Stimulated activated CD8-positive, alpha-beta memory T cell treated with anti-CD3 and anti-CD28 coated beads, Interleukin-7, amount 100 ng/mL, for 48 hours (primary cell): ENCODE measurements around the gene C16orf78.

Experiments used
- DNase-seq, 2 donors: peaks; one replicate each; pipeline ENCODE4 v3.0.0-alpha.2; 2020; ENCODE audit warnings: low read depth in 1 of 2; ENCODE audit errors: extremely low read depth in 1 of 2

C16orf78 gene

DNA sequence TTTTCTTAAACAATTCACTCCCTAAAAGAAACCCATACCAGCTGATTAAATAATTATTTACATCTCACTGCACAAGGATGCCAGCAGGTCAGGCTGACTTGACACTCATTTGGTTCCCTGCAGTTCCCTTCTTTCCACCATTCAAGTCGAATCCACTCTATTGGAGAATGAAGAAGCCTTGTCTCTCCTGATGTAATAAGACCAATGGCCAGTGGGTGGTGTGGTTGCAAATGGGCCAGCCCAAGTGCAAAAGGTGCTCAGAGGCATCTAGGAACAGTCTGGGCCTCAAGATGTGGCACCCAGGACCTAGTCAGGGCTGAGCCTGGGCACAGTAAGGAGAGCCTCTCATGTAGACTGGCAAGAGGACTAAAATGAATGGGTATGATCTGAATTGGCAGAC, 9.3 kb downstream of the C16orf78 start:
- no peak for DNase-seq

DNA sequence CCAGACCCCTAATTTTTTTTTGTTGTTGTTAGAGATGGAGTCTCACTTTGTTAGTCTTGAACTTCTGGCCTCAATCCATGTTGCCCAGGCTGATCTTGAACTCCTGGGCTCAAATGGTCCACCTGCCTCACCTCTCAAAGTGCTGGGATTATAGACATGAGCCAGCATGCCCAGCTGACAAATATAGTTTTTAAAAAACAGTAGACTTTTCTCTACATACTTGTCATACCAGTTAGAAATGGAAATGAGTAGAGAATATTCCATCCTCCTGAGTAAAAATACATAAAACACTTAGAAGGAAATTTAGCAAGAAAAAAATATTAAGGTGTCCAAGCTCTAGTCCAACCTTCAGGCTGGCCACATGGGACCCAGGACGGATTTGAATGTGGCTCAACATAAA, 21.4 kb downstream of the C16orf78 start:
- no peak for DNase-seq

DNA sequence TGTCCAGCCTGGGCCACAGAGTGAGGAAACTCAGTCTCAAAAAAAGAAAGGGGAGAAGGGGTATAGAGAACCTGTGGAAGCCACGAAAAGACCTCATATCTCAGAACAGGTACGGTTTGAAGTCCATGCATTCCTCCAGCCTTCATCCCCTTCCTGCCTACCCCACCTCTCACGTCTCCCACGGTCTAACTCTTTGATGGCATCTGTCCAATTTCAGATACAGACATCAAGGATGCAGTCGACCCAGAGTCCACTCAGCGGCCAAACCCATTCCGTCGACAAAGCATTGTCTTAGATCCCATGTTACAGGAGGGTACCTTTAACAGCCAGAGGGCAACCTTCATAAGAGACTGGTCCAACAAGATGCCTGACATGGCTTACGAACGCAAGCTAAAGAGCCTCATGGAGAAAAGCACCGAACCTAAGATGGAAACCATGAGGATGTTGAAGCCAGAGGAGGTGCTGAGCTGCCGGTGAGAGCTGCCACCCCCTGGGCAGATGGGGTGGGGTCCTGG, 22.7 kb downstream of the C16orf78 start:
- no peak for DNase-seq

DNA sequence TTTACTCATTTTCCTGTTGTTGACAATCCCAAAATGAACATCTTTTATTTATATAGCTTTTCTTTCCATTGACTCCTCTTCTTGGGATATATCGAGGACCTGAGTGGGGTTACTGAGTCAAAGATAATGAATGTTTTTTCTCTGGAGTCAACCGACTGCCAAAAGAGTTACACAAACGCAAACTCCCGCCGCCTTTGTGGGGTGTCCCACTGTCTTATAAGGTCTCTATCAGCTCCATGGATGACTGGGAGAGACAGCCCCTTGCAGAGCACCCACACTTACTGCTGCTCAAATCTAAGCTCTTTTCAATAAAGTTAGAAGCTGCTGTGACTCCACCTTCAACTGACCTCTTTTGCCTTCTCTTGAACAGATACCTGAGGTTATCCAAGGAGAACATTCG, 25.2 kb downstream of the C16orf78 start:
- DNase-seq: no peak

DNA sequence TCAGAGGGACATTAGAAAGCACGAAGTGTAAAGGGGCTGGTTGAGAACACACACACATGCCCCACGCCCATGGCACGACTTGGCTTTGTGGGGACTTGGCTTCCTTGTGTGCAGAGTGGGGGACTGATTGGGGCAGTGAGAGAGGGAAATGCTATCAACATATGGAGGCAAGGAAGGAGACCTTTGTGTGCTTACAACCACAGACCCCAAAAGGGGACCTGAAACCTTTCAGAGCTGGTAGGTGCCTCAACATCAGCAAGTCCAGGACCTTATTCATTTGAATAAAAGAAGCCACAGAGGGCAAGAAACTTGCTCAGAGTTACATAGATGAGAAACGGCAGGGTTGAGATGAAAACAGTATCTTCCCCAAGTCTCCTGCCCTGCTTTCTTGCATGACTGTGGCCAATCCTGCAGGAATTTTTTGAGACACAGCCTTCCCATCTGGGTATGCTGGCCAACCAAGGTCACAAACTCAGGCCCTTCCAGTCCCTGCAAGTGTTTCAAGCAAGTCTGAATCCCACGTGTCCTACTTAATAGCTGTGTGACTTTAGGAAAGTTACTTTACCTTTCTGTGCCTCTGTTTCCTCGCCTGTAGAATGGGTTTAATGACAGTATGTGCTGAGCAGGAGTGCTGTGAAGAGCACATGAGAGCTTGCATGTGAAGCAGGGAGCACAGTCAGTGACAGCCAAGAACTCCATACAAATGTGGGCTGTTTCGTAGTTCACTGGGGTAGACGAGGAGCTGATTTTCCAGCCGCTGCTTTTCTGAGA, 26.2 kb downstream of the C16orf78 start:
- no peak for DNase-seq

DNA sequence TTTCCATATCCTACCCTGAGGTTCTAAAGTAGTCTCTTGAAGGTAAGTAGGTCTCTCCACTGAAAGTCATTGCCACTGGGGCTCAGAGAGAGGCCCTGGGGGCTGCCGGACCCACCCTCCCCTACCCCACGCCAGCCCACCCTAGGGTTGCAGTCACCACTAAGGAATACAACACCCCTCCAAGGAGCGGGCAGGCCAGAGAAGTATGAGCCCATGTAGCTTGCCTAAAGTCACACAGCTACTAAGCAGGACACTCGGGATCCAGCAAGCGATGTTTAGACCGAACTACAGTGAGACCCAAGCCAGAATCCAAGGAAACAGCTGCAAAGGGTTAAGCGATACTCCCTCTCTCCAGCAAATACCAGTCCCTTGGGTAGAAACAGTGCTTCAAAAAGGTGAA, 27.0 kb downstream of the C16orf78 start:
- DNase-seq: no peak

DNA sequence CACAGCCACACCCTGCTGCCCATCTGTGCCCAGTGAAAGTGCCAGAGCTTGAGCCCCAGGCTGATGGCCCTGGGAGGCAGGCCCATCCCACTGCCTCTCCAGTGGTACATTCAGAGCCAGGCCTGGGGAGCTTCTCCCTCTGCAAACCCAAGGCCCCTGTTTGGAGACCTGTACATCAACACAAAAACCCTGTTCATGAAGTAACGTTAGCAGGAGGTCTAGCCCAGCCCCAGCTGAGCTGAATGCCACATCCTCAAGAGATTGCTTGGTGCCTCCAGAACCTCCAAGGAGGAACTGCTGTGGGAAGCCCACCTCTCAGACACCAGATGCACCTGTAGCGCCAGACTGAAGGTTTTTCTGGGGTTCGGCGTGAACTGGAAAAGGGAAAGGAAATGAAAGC, 31.5 kb downstream of the C16orf78 start:
- DNase-seq: no peak

DNA sequence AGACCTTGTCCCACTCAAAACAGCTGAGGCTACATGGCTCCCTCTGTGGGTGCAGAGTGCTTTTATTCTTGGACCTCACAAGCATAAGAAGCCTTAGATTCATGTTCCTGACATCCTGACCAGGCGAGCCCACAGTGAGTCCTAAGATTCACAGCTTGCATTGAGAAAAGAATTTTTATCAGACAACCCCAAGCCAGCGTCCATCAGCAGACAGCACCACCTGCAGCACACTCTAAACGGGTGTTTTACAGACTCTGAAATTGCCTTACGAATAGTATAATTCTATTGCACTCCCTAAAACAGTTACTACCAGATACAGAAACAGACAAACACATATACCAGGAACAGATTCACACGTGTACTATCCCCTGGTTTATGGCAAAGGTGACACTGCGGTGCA, 31.9 kb downstream of the C16orf78 start:
- no peak for DNase-seq

DNA sequence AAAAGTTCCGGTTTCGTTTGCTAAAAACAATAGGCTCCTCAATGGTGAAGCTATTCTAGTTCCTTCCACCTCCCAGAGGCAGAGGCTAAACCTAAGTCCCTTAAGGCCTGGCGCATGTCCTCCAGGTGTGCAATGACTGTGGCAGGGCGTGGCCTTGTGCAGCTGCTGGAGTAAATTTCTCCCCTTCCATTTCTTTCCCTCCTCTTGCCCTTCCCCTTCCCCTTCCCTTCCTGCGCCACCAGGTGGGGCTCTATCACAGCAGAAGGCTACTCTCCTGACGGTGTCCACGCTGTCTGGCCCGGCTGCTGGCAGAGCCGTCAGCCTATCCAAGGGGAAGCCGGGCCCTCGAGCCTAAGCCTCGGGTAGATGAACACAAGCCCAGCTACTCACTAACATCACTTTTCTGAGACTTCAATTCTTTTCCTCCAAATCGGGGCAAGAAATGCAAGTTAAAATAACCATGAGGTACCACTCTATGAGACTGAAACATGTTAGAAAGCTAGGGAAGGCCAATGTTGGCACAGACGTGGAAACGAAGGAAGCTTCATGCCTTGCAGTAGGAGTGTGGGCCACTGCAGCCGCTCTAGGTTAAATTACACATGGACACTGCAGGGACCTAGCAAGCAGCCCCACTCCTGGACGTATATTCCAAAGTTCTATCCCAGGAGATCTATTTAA, 34.4 kb downstream of the C16orf78 start:
- peak; percentile 33 to 43 for DNase-seq

DNA sequence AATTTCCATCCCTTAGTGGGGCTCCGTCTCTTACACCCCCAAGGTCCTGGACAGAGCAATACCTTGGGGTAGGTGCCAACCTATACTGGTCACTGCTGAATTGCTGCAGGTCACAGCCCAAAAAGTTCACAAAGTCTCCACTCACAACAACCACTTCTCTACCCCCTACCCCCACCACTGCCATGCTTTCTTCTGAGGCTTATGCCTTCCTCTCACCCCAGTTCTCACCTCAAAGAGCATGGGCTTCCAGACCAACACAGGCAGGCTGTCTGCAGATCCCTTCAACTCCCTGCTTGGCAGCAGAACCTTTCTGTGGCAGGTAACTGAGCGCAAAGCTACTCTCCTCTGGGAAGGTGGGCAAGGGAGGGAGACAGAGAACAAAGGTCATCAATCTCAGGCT, 35.5 kb downstream of the C16orf78 start:
- DNase-seq: no peak

DNA sequence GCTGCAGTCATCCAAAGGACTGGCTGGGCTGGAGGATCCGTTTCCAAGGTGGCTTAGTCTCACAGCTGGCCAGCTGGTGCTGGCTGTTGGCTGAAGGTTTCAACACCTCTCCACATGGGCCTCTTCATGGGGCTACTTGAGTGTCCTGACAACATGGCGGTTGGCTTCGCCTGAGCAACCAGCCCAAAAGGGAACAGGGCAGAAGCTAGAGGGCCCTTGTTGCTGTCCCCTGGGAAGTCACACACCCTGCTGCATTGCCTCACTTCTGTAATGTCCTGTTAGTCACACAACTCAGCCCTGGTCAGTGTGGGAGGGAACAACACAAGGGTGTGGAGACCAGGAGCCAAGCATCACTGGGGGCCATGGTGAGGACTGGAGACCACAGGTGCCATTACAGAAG, 36.6 kb downstream of the C16orf78 start:
- no peak for DNase-seq

DNA sequence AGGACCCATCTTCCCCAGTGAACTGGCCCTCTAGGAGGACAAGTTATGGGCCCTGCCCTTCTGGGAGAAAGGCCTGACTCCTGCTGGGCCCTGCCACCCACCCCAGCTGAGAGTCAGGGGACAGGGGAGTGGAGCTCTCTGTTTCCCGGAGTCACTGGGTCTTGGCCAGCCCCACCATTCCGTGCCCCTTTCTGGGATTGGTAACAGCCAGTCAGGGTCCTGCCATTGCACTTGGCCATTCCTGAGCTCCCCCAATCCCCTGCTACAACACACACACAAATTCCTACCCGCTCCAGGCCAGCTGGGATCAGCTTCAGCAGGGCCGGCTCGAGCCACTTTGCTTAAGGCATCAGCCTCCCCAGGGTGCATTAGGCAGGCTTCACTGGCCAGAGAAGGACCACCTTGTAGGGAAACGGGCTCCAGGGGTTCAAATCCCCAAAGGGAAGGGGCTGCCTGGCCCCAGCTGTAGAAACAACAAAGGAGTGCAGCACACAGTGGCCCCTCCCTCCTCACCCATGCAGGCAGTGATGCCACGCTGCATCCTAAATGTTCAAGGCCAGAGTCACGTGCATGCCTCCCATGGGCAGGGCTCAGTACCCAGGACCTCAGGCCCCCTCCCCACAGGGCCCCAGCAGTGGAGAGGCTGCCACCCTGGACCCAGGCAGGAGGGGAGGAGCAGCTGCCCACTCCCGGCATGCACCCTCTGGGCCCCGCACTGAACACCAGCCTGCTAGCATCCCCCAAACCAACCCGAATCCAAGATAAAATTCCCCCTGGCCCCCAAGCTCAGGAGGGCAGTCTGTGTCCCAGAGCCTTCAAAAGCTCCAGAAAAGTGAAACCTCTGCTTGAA, 37.7 kb downstream of the C16orf78 start:
- DNase-seq: no peak

DNA sequence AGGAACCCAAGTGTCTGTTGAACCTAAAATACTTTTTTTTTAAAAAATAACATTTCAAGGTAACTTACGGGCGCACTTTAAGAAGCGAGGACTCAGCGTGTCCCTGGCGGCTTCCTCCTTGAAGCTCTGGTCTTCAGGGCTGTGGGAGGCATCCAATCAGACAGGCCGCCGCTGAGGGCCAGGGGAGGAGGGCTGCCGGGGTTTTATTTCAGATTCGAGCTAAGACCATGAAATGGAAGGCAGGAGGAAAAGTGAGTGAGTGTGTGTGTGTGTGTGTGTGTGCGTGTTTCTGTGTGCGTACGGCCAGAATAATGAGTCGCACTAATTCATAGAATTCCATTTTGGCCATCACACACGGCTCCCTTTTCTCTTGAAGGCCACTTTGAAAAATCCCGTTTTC, 41.1 kb downstream of the C16orf78 start:
- no peak for DNase-seq

DNA sequence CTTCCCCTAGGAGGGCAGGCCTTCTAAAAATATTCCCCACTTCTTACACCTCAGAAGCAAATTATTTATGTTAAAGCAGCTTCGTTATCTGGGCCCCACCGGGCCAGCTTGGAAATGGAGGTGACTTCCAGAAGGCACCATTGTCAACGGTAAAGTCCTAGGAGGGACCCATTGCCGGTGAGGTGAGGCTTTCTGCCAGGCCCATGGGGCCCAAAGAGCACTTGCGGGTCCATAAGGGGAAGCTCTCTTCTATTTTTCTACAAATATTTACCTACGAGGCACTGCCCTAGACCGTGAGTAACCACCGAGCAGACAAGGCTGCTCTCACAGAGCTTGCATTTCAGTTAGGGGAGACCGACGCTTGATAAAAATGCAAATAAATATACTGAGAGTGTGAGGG, 41.5 kb downstream of the C16orf78 start:
- no peak for DNase-seq

DNA sequence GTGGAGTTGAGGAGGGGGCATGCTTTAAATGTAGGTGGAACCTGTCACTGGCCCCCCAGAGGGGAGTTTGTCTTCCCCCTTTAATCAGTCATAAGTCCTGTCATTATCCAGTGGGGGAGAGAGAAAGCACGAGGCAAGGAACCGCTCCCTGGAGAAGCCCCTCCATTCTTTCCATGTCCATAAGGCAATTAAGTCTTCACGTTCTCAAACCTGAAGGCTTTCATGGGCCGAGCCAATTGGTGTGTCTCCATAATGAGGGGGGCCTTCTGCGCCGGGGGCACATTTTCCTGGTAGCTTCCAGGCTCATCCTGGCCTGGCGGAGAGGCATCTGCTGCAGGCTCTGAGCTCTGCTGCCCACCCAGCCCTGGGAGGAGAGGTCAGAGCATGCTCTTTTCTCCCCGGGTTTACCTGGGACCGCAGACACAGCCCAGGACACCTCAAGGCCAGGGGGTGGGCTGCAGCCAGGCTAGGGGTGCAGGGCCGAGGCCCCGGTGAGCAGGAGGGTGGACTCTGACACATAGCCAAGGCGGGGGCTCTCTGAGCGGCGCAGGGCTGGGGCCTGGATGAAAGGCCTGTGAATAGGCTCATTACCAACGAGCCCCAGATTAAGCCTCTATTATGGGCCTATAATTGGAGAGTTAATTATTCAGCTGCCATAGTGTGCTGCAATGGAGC, 42.5 kb downstream of the C16orf78 start:
- DNase-seq: no peak

DNA sequence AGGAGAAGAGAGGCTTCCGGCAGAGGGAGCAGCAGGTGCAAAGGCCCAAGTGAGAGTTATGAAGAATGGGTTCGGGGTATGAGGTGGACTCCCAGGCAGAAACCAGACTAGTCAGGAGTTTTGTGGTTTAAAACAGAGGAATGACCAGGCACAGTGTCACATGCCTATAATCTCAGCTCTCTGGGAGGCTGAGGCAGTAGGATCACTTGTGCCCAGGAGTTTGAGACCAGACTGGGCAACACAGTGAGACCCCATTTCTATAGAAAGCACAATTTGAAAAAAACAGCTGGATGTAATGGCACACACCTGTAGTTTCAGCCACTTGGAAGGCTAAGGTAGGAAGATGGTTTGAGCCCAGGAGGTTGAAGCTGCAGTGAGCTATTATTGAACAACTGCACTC, 43.8 kb downstream of the C16orf78 start:
- no peak for DNase-seq

DNA sequence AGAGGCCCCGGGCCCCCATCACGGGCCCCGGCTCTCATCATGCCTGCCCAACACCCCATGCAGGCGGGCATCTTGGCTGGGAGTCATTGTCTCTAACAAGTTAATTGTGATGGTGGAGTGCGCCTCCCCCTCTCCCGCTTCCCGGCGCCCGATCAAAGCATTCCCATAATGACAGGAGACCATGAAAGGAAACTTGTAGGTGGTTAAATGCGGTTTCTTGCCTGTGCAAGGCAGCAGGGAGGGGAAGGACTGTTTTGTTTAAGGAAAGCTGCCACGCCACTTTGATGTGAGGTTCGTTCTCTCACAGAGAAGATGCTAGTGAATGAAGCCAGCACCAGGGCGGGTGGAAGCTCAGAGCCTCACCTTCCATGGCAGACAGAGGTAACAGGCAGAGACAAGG, 45.4 kb downstream of the C16orf78 start:
- DNase-seq: no peak

DNA sequence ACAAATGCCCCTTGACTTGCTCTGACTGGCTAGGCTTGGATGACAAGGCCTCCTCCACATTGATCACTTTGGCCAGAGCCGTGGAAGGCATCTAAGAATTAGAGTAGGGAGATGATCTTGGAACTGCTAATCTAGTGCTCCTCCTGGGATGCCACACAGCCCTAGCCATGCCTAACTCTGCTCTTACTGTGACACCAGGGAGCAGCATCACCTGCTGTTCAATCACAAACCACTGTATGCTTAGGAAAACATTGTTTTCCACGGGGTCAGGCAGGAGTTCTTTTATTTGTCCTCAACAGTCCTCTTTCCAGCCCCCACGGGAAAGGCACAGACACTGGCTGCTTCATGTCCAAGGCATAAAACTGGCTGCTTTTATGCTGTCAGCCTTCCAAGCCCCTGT, 46.3 kb downstream of the C16orf78 start:
- no peak for DNase-seq

DNA sequence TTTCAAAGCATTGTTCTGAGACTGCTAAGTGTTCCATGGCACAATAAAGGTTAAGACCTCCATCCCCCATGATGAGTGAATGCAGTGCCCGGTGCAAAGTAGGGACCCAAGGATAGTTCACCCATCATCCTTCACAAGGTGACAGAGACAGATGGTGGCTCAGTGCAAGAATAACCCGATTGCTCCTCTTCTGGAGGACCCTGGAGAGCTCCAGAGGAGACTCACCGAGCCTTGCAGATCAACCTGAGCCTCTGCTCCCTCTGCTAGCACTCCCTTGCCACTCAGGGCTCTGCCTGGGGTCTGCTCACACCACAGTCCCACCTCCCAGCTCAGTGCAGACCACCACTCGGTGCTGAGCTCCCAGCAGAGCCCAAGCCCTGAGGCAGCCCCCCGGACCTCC, 49.3 kb downstream of the C16orf78 start:
- no peak for DNase-seq

DNA sequence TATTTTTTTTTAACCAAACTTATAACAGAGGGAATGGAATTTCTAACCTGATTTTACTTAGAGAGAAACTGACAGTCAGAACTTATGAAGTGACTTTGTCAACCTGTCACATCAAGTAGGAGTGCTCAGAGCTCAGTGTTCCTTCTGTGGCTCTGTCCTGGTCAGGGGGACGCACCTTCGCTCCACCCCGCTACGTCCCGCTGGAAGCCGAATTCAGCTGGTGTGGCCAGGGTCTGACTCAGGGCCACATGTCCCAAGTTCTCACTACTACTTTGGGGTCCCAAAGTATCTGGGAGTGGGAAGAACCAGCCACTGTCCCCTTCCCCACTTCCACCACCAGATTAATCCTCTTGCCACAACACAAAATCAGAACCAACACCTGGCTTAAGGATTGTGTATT, 51.4 kb downstream of the C16orf78 start:
- DNase-seq: no peak

DNA sequence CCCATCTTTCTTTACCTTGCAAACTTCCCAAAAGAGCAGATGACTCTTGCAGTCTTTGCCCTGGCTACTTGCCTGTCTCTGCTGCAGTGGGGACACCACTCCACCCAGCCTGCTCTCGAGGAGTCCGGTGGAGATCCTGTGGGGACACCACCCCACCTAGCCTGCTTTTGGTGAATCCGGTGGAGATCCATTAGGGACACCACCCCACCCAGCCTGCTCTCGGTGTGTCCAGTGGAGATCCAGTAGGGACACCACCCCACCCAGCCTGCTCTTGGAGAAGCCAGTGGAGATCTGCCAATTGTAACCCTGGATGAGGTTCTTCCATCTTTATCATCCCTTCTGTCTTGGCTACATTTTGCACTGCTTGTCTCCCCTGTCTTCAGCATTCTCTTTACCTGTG, 54.2 kb downstream of the C16orf78 start:
- DNase-seq: no peak
